ENCODE measurements around the gene SPACA5.
"Not testable (repeated sequence)": the region's sequence is repeated elsewhere in the genome, so short reads cannot be mapped to it uniquely, and the experiment has no call there.

The SPACA5 gene

DNA sequence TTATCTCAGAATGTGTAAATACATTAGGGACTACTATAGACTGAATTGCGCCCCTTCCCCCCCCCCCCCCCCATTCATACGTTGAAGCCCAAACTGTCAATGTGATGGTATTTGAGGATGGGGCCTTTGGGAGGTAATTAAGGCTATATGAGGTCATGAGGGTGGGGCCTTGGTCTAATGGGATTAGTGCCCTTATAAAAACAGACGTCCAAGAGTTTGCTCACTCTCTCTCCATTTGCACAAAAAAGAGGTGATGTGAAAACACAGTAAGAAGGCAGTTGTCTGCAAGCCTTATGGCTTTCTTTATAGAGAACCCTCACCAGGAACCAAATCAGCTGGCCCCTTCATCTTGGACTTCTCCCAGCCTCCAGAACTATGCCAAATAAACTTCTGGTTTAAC is 15.3 kb downstream of the SPACA5 start:
- no peak for DNase-seq

DNA sequence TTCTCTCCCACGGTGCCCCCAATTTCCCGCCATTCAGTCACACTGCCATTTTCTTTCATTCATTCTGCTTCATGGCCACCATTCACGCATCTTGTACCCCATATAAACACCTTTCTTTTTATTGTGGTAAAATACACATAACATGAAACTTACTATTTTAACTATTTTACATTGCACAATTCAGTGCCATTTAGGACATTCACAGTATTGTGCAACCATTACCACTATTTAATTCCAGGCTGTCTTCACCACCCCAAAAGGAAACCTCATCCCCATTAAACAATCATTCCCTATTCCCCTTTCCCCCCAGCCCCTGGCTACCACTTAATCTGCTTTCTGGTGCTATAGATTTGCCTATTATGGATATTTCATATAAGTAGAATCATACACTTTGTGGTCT is 15.9 kb downstream of the SPACA5 start:
- no peak for DNase-seq

DNA sequence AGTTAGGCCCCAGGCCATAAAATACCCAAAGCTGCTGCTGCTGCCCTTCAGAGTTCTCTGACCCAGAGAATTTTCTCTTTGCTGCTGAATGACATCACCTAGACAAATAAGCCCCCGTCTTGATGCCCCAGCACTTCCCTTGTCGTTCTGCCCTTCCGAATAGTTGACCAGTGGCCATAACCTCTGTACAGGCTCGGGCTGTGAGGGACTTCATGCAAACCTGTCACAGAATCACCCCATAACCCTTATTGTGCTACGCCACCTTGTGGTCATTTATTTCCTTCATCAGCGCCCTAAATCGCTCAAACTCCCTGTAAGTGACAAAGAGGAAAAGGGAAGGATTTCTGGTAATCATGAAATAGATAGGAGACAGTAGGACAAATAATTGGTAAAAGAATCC is 18.8 kb downstream of the SPACA5 start:
- DNase-seq: peak; percentile 26 to 50

DNA sequence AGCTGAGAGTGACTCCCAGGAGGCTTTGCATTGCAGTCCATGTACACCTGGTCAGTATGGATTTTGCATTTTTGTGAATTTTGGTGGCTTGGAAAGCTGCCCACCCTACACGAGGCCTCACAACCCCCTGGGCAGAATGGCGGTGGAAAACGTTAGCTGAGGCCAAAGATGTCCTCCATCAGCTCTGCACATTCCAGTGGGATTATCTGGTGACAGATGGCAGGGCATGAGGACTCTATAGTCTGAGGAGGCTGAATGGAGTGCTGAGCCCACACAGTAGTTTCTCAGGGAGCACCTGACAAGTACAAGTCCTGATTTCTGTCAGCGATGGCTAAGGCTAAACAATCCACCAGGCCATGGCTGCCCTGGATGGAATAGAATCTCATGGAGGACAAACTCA is 20.8 kb downstream of the SPACA5 start:
- DNase-seq: not testable (repeated sequence)

DNA sequence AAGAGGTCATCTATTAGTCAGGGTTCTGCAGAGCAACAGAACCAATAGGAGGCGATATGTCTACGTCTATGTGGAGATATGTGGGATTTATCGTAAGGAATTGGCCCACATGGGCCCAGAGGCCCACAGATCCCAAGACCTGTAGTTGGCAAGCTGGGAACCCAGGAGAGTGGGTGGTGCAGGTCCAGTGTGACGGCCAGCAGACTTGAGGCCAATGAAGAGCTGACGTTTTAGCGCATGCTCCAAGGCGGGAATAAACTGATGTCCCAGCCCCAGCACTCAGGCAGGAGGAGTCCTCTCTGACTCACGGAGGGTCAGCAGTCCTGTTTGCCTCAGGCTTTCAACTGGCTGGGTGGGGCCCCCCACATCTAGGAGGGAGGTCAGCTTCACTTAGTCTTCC is 21.3 kb downstream of the SPACA5 start:
- DNase-seq: no peak

DNA sequence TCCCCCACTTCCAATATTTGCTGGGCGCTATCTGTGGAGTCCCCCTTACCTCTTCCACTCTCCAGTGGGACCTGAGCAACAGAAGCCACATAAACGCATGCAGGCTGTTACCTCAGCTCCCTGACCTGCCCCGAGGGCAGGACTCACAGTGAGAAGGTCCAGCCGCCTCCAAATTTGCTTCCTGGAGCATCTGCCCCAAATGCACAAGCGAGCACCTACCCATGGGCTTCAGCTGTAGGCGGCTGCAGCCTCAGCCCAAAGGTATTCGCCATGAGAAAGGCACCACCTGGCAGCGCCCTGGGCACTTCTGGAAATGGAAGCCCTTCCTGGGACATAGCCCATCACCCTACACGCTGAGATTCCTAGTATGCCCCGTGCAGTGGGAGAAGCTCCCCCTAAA is 23.4 kb downstream of the SPACA5 start:
- no peak for DNase-seq

DNA sequence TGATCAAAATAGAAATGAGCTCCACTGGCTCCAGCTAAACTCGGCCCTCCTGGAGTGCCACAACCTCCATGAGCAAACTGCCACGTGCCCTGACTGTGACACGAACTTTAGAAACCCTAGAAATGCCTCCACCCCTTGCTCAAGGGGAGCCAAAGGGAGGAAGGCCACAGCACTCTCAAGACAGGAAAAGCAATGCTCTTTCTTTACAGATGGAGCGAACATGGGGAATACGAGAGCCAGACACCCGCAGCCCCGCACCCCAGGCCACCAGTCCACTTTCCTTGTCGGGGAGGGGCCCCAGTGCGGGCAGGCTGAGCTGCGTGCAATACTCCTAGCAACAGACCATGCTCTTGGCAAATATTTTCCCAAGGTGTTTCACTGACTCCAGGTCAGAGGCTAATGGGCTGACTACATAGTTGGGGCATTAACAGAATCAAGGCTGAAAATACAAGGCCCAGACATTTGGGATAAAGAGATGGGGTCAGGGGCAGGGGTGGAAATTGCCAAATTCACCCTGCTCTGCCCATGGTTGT is 23.9 kb downstream of the SPACA5 start:
- DNase-seq: not testable (repeated sequence)

DNA sequence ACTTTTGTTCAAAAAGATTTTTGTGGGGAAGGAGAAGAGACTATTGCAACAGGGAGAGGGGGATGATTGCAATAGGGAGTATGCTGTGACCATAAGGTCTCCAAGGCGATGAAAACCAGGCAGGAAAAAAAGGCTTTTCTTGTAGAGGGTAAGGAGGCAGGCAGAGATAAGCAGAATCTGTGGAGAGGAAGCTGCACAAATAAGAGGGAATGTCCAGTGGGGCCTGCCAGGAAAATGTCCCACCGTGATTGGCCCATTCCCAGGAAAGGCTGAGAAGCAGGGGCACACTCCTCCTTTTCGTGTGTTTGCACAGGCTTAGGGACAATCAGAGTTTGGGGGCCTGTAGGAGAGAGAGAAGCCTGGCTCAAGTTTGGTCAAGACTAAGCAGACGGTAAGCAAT is 29.1 kb downstream of the SPACA5 start:
- DNase-seq: no peak

DNA sequence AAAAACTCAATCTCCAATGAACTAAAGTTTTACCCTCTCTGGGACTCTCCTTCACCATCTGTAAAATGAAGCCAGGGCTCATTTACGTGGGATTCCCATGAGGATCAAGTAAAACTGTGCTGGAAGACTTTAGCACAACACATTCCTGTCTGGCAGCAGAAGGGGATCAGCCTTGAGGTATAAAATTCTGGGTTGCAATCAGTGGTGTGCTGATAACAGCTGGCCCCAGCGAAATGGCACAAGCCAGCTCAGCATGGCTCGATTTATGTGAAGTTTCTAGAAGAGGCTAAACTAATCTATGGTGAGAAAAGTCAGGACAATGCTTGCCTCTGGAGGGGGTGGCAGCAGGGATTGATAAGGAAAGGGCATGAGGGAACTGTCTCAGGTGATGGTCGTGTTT is 36.3 kb downstream of the SPACA5 start:
- no peak for DNase-seq

DNA sequence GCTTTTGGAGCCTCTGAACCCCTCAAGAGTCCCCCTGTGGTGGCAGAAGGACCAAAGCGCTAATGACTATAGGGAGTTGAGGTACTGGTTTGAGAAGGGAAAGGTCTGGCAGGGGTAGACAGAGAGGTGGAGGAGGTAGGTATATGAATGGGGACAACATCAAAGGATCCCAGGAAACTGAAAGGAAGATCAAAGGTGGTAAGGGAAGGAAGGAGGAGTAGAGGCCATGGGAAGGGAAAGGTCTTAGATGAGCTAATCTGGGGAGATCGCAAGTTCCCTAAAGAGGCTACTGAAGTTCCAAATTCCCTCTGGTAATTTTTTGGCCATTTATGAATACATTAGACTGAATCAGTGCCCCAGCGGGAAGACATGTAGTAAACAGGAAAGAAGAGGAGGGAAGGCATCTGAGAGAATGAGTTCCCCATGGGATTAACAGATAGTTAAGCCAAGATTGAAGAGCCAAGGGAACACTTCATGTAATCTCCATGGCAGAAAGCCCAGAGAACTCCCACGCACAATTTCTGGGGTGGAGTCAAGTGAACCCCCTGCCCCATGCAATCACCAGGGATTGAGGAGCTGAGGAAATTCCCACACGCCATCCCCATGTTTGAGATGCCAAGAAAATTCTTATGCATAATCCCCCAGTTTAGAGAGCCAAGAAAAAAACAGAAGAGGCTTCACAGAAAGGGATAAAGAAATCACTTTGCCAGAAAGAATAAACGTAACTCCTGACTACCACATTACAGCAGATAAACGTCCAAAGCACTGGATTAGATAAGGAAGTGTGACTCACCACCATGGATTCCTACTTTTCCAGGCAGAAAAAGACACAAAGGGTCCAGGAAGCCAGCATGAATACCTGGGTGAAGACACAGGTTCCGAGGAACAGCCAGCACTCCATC is 38.9 kb downstream of the SPACA5 start:
- DNase-seq: no peak

DNA sequence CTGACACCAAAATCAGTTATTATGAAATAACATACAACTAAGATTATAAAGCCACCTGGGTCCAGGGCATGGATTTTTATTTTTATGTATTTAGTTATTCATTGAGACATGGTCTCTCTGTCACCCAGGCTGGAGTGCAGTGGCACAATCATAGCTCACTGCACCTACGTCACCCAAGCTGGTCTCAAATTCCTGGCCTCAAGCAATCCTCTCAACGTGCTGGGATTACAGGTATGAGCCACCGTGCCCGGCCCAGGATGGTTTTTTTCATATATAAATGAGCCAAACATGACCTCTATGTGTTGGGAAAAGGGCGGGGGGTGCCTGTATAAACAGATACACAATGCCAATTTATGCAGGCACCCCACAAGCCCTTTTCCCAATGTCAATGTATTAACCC is 40.1 kb downstream of the SPACA5 start:
- no peak for DNase-seq

DNA sequence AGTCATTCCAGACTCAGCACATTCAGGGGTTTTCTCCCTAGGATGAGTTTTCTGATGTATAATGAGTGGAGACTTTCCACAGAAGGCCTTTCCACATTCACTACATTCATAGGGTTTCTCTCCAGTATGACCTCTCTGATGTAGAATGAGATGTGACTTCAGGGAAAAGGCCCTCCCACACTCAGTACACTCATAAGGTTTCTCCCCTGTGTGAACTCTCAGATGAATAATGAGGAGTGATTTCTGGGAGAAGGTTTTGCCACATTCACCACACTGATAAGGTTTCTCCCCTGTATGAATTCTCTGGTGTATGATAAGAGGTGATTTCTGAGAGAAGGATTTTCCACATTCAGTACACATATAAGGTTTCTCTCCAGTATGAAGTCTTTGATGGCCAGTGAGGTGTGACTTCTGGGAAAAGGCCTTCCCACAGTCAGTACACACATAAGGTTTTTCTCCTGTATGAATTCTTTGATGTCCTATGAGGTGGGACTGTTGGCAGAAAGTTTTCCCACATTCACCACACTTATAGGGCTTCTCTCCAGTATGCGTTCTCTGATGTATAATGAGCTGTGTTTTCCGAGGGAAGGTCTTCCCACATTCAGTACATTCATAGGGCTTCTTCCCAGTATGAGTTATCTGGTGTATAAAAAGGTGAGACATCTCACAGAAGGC is 52.0 kb downstream of the SPACA5 start:
- no peak for DNase-seq

DNA sequence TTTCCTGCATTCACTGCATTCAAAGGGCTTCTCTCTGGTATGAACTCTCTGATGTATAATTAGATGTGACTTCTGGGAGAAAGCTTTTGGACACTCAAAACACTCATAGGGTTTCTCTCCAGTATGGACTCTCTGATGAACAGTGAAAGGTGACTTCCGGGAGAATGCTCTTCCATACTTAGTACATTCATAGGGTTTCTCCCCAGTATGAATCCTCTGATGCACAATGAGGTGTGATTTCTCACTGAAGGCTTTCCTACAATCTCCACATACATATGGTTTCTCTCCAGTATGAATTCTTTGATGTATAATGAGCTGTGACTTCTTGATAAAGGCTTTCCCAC is 52.5 kb downstream of the SPACA5 start:
- DNase-seq: no peak

Measured in hippocampal formation (tissue), 2 donors.